ENCODE measurements around the gene UMODL1. TPM values are rescaled to one million over a fixed set of nuclear protein-coding genes. Genes with fewer than 3 reads are reported as not detected.

The UMODL1 gene
- total RNA-seq, 2 experiments from 2014 or later = not detected

DNA sequence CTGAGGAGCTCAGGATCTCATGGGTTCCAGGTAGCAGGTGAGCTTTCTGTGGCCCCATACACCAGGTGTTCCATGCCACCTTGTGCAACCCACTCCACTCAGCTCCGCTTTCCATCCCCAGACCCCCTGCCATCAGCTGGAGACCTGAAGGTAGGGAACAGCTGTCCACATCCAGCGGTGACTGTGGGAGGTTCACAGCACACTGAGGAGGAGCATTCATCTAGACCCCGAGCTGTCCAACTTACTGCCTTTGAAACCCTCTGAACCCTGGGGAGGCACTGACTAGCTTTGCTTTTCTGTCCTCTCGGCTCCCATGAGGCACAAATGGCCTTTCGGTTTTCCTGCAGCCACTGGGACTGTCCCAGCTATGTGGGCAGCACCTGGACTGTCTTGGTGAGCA lies 119.9 kb downstream of the UMODL1 start:
- CTCF ChIA-PET = interaction anchor here (0.8 to 2.6 kb wide), 4 partner anchors 38 to 69 kb away, joined by 3 to 12 read pairs (median 6); no protein-coding TSS in a partner anchor
- Mint-ChIP-seq H3K4me3 (no peak overlapping the region), H3K36me3 (ENCODE audit: low read depth) (peaks cover 8% of the 10 kb centered on the region), H3K4me1 (ENCODE audit: low read depth) (peaks cover 75% of the 10 kb centered on the region), H3K27me3 (no peaks in the 10 kb centered on the region), H3K9me3 (peaks cover 7% of the 10 kb centered on the region), H3K27ac (no peak overlapping the region)
- POLR2A ChIA-PET = interaction anchor here (0.6 to 3.4 kb wide), 4 partner anchors 10 to 94 kb away, joined by 3 to 22 read pairs (median 4); no protein-coding TSS in a partner anchor
- DNase-seq = no peak
- intact Hi-C loops (cut with micrococcal nuclease) = loop anchor here (5.0 kb wide), 1 partner anchor 46 kb away; no protein-coding TSS in a partner anchor
- no peak for TF ChIP-seq CTCF (IDR thresholded peaks at IDR 0.05)
- no peak for ATAC-seq

DNA sequence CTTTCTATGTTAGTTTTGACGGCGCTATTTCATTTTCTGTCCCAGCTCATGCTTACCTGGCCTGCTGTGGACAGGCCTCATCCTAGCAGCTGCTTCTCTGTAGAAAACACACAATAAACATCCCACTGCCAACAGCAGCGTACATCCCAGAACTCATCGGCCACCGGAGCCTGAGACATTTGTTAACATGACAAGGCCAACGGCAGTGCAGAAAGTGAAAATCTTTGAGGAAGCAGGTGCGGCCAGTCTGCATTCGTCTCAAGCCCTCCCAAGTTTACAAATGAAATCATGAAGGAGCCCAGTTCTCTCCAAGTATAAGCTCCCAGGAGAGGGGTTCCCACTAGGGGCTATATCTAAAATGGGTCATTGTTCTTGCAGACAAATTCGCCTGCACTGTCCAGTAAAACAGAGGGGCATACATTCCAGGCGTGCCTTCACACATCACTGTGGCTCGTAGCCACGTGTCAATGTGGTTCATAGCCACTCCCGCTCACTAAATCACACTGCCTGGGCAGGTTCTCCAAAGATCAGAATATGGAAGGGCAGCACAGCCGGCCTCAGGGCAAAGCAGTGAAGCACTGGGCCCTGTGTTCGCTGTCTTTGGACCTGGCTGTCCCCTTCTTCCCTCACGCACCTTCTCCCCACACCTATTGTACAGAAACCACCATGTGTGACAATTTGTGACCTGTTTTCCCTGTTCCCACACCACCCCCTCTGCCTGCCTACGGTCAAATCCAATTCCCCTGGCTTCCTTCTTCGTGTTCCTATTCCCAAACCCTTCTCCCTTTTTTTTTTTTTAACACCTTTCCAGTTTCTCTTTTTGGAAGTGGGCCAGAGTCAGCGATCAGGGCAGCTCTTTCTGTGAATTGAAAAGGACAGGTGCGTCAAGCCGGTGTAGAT lies 120.8 kb downstream of the UMODL1 start:
- ChIA-PET CTCF (interaction anchor here (0.5 to 1.8 kb wide), 7 partner anchors 9 to 231 kb away, joined by 3 to 6 read pairs (median 4); no protein-coding TSS in a partner anchor), POLR2A (interaction anchor here (1.1 to 3.4 kb wide), 5 partner anchors 29 to 47 kb away, joined by 4 to 22 read pairs (median 8); no protein-coding TSS in a partner anchor)
- Mint-ChIP-seq H3K36me3 (ENCODE audit: low read depth) (peaks cover 1% of the 10 kb centered on the region), H3K9me3 (no peaks in the 10 kb centered on the region), H3K27me3 (no peaks in the 10 kb centered on the region), H3K27ac (no peak overlapping the region), H3K4me3 (no peak overlapping the region), H3K4me1 (ENCODE audit: low read depth) (peaks cover 66% of the 10 kb centered on the region)
- no peak for TF ChIP-seq CTCF (IDR thresholded peaks at IDR 0.05)
- DNase-seq = no peak
- intact Hi-C loops (cut with micrococcal nuclease) = loop anchor here (5.0 kb wide), 1 partner anchor 45 kb away; no protein-coding TSS in a partner anchor
- ATAC-seq = no peak

Other genes starting within 250 kb of the UMODL1 start
- gene PRDM15, start 192.0 kb upstream of the UMODL1 start, total RNA-seq = 10 to 100 TPM; 13.2 to 14.5 TPM
- 1 to 10 TPM; 6.2 to 7.1 TPM for gene C2CD2, start 117.3 kb upstream of the UMODL1 start, total RNA-seq
- 10 to 100 TPM; 29.6 to 29.7 TPM for gene ZBTB21, start 61.0 kb upstream of the UMODL1 start, total RNA-seq
- 10 to 100 TPM; 12.1 to 12.7 TPM for gene ABCG1, start 147.8 kb downstream of the UMODL1 start, total RNA-seq
- gene TFF3, start 244.1 kb downstream of the UMODL1 start, total RNA-seq = not detected

Measured in activated CD8-positive, alpha-beta T cell treated with anti-CD3 and anti-CD28 coated beads for 36 hours (primary cell).